ENCODE measurements around the gene KIF12.

GRCh38 chr9:114143234-114143633 lies 44.1 kb upstream of the KIF12 start:
- no peak for TF ChIP-seq CTCF (optimal IDR thresholded peaks at IDR 0.05 in 1 of 3, IDR thresholded peaks at IDR 0.05 in 1 of 3, conservative IDR thresholded peaks at IDR 0.05 in 1 of 3; ENCODE audit: extremely low read depth in 1 of 3, insufficient read depth in 2 of 3, low read length in 3 of 3)
- no peak for TF ChIP-seq EZH2 (IDR thresholded peaks at IDR 0.05; ENCODE audit: low read length)

All from keratinocyte (primary cell).